Effector memory CD4-positive, alpha-beta T cell (primary cell): ENCODE results near the gene NBPF11.
"Not testable (repeated sequence)": the region's sequence is repeated elsewhere in the genome, so short reads cannot be mapped to it uniquely, and the experiment has no call there.

Experiments used
- DNase-seq, 3 donors: peaks; one replicate each; pipeline ENCODE4 v3.0.0-alpha.2; 2020
- H3K27ac ChIP-seq: 2 replicates; pipeline ENCODE4 v1.7.0; 2013; ENCODE audit warnings: mild to moderate bottlenecking, low read length, moderate library complexity; ENCODE audit not compliant: insufficient read depth, poor library complexity, severe bottlenecking
- H3K27me3 ChIP-seq: replicated peaks from 2 replicates; pipeline ENCODE4 v1.7.0; 2013; ENCODE audit warnings: mild to moderate bottlenecking, low read length; ENCODE audit not compliant: insufficient read depth, control insufficient read depth, poor library complexity, severe bottlenecking
- H3K36me3 ChIP-seq: 2 replicates; pipeline ENCODE4 v1.7.0; 2013; ENCODE audit warnings: mild to moderate bottlenecking, low read length, moderate library complexity; ENCODE audit not compliant: control insufficient read depth, insufficient read depth
- H3K4me1 ChIP-seq: 2 replicates; pipeline ENCODE4 v1.7.0; 2013; ENCODE audit warnings: low read length, mild to moderate bottlenecking; ENCODE audit not compliant: control insufficient read depth, insufficient read depth, poor library complexity, severe bottlenecking
- H3K4me3 ChIP-seq: 2 replicates; pipeline ENCODE4 v1.7.0; 2013; ENCODE audit warnings: low read length, low read depth, mild to moderate bottlenecking; ENCODE audit not compliant: insufficient read depth, poor library complexity, severe bottlenecking
- H3K9me3 ChIP-seq: 2 replicates; pipeline ENCODE4 v1.7.0; 2013; ENCODE audit warnings: mild to moderate bottlenecking, low read length, moderate library complexity; ENCODE audit not compliant: control insufficient read depth
- total RNA-seq, 3 donors: gene quantifications; one replicate each; lab custom pipeline; 2026; lab: John Stamatoyannopoulos, UW

NBPF11 gene, protein sequence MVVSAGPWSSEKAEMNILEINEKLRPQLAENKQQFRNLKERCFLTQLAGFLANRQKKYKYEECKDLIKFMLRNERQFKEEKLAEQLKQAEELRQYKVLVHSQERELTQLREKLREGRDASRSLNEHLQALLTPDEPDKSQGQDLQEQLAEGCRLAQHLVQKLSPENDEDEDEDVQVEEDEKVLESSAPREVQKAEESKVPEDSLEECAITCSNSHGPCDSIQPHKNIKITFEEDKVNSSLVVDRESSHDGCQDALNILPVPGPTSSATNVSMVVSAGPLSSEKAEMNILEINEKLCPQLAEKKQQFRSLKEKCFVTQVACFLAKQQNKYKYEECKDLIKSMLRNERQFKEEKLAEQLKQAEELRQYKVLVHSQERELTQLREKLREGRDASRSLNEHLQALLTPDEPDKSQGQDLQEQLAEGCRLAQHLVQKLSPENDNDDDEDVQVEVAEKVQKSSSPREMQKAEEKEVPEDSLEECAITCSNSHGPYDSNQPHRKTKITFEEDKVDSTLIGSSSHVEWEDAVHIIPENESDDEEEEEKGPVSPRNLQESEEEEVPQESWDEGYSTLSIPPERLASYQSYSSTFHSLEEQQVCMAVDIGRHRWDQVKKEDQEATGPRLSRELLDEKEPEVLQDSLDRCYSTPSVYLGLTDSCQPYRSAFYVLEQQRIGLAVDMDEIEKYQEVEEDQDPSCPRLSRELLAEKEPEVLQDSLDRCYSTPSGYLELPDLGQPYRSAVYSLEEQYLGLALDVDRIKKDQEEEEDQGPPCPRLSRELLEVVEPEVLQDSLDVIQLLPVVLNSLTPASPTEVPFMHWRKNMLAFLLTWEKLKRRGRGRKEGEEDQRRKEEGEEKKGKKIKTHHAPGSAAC
- 17.1 to 19.8 (median 19.4) reads per million in 3 donors for total RNA-seq

DNA sequence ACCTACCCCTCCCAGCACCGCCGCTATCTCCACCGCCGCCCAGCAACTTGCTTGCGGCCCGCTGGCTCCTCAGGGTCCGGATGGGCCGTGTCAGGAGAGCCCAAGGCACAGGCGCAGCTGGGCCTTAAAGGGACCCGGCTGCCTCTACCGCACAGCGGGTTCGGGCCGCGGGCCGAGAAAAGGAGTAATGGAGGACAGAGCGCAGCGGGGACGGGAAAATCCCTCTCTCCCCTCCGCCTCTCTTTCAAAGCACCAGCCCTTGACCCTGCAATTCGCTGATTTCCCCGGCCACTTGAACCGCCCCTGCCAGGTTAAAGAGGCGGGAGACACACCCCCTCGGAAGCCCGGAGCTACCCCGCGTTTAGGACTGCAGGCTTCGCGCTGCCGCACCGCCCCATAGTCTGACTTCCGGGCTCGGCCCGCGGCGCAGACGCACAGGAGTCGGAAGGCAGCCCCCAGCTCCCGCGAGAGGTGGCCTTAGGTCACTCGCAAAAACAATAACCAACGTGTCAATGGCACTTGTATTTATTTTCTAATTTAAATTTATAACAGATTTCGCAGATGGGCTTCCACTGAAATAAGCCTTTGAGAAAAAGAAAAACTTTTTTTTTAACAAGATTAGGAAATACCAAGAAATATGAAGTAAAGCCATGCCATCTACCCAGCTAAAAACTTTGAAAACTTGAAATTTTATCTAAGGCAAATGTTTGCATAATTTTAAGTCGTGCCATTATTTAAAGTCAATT is at the start of gene NBPF11:
NBPF11 (minus strand) TSS at position 371 of the 746 bp plus-strand sequence. CDS start 25,278 bp downstream, outside the sequence.
- Histone ChIP-seq H3K4me3 (peak within 1 kb of the TSS; percentile 68), H3K27ac (peak within 1 kb of the TSS; percentile 58)
- not testable (repeated sequence) for H3K27me3 ChIP-seq, H3K9me3 ChIP-seq, H3K36me3 ChIP-seq, H3K4me1 ChIP-seq
- DNase-seq = peak; percentile 65 to 69 (median 67)

DNA sequence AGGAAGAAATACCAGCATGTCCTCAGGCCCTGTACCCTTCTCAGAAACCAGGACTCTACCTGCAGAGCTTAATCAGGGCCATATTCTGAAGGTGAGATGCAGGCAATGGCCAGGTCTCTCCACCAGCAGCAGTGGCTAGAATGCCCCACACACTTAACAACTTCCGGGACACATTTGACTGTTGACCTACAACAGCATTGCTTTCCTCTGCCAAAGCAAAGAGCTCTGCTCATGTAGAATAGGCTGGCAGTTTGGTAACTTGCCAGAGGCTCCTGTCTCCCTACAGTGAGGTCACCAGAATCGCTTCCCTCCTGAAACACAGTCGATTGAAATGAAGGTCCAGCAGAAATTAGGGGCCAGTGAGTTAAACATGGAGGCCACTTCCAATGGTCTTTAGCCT is 45.3 kb upstream of the NBPF11 start:
- not testable (repeated sequence) for H3K36me3 ChIP-seq, H3K9me3 ChIP-seq, H3K27me3 ChIP-seq, H3K27ac ChIP-seq, DNase-seq, H3K4me1 ChIP-seq, H3K4me3 ChIP-seq

DNA sequence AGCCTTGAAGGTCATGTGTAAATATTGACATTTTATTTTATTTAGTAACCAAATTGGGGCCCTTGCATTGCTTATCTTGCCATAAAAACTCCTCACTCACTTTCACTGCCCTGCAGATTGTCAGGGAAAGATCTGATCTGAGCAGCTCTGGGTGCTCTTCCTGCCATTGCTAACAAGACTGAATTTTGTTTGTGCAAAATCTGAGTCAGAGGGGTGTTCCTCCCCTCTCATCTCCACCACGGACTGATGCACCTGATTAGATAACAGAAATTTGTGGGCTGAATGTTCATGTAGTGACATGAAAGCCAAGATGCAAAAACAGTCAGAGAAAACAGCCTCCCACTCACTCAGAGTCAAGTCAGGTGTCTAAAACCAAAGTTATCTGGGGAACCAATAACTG is 44.9 kb upstream of the NBPF11 start:
- H3K4me3 ChIP-seq, H3K27ac ChIP-seq, H3K36me3 ChIP-seq, DNase-seq, H3K27me3 ChIP-seq, H3K9me3 ChIP-seq, H3K4me1 ChIP-seq: not testable (repeated sequence)

DNA sequence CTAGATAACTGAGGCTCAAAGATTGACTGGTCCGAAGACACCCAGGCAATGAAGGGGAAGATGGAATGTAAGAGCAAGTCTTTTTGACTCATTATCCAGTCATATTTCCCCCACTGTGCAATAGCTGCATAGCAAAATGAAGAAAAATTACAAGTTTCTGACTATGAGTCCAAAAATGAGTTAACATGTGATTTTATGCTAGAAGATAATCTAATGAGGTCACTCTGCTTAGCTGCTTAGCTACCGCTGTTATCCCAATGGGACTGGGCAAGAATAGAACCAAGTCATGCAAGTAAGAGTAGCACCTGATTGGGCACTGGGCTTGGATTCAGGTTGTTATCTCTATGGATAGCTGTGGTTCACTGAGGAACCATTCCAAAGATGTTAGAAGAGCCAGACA is 43.0 kb upstream of the NBPF11 start:
- H3K4me1 ChIP-seq, H3K36me3 ChIP-seq, H3K27me3 ChIP-seq, H3K4me3 ChIP-seq, DNase-seq, H3K9me3 ChIP-seq, H3K27ac ChIP-seq: not testable (repeated sequence)

DNA sequence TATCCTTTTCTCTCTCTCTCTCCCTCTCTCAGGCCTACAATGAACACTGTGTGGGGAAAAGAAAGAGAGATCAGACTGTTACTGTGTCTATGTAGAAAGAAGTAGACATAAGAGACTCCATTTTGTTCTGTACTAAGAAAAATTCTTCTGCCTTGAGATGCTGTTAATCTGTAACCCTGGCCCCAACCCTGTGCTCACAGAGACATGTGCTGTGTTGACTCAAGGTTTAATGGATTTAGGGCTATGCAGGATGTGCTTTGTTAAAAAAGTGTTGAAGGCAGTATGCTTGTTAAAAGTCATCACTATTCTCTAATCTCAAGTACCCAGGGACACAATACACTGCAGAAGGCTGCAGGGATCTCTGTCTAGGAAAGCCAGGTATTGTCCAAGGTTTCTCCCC is 36.7 kb upstream of the NBPF11 start:
- DNase-seq, H3K27me3 ChIP-seq, H3K9me3 ChIP-seq, H3K36me3 ChIP-seq, H3K4me1 ChIP-seq, H3K4me3 ChIP-seq, H3K27ac ChIP-seq: not testable (repeated sequence)

DNA sequence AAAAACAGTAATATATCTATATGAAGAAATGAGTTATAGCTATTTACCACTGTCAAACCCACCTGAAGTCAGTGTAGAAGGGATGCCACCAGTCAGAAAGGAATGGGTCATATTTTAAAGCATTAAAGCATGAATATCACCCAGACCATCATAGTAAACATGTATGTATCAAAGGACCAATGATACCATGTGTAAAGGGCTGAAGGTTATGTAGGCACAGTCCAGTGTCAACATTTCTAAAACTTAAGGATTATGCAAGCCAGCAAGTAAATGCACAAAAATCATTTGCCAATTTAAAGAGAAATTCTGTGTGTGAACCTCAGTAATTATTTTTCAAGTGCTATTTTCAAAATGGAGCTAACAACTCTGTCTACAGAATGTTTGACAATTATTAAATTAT is 26.6 kb upstream of the NBPF11 start:
- not testable (repeated sequence) for H3K27me3 ChIP-seq, H3K4me1 ChIP-seq, H3K9me3 ChIP-seq, H3K36me3 ChIP-seq, DNase-seq, H3K27ac ChIP-seq, H3K4me3 ChIP-seq

DNA sequence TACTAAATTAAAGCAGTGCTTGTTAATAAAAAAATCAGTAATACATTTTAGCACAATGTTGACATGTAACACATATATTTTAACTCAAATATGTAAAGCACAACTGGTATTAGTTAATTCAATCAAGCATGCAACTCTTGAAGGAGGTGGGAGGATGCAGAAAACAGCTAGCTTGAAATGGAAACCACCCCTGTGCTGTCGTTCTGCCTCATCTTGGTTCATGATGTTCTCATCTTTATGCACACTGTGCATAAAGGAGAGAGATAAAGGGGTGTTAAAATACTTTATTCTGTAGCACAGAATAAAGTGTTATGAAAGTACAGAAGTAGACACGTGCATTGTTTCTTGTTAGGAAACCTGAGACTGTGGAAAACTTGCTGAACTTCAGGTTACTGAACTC is 23.3 kb upstream of the NBPF11 start:
- not testable (repeated sequence) for DNase-seq, H3K4me1 ChIP-seq

DNA sequence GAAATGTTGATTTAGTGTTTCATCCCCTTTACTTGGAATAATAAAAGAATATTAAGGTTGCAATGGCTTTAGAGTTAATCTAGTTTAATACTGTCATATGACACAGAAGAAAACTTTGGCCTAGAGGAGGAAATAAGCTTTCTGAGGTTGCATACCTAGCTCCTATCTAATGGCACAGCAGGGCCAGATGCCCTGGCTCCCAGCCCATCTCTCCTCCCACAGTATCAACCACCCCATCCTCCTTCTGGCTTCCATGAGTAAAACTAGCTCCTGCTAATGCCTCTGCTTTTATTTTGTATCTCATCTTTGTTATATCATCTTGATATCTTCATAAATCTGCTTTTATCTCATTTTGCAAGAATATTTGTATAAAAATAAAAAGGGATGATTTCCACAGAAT is 19.9 kb upstream of the NBPF11 start:
- H3K4me3 ChIP-seq, H3K36me3 ChIP-seq, H3K27me3 ChIP-seq, DNase-seq, H3K27ac ChIP-seq, H3K4me1 ChIP-seq, H3K9me3 ChIP-seq: not testable (repeated sequence)

More for the DNA sequence above, 23.3 kb upstream of the NBPF11 start:
- not testable (repeated sequence) for H3K4me3 ChIP-seq, H3K27me3 ChIP-seq, H3K27ac ChIP-seq, H3K36me3 ChIP-seq, H3K9me3 ChIP-seq

DNA sequence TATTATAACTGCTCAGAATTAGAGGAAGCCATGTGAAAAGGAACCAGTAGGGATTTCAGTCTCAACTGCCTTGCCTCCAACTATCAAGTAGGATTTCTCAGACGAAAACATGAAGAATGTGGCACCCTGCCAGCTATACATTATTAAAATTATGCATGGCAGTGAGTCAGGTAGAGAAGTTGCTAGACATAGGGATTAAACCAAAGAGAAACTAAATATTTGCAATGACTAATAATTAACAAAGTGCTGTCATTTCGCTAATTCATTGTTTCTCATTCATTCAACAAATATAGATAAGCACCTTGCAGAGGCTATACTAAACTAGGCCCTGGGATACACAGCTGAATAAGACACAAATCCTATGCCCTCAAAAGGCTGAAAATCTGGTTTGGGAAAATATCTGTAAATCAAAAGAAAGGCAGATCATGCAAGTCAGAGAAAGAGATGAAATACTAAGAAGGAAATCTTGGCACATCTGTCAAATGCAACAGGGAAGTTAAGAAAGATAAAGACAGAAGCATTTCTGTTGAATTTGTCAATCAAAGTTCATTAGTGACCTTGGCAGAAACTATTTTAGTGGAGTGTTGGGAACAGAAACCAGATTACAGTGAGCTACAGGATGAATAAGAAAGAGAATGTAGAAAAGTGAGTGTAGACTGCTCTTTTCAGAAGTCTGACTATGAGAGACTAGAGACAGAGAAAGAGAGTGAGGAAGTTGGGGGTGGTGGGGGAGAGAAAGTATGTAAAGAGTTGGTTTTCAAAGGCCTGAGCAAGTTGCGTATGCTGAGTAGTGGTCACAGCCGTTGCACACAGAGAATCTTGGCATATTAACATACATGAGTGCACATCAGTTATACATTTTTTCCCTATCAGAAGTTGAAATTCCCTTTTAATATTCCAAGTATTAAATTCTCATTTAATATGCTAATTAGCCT is 14.7 kb upstream of the NBPF11 start:
- no peak for DNase-seq
- Histone ChIP-seq H3K4me1 (no peaks in the 10 kb centered on the region), H3K27me3 (no peaks in the 10 kb centered on the region)

More for the DNA sequence above, 14.7 kb upstream of the NBPF11 start:
- H3K36me3 ChIP-seq = no peaks in the 10 kb centered on the region
- H3K27ac ChIP-seq = no peak overlapping the region
- no peaks in the 10 kb centered on the region for H3K9me3 ChIP-seq
- no peak overlapping the region for H3K4me3 ChIP-seq
